Measurements from ENCODE around the gene LENG1. TPM values are rescaled to one million over a fixed set of nuclear protein-coding genes. Genes with fewer than 3 reads are reported as not detected.
A peak's percentile ranks its signal among the peaks of the same experiment; 100 is the strongest.

LENG1 gene
- polyA plus RNA-seq, 3 donors: 8.2 to 10.4 (median 8.5) TPM

GRCh38 chr19:54169149-54169740 is 9.7 kb upstream of the LENG1 start:
- DNase-seq: no peak

- peak; percentile 89 for DNase-seq
Measured at GRCh38 chr19:54168174-54168917, 8.8 kb upstream of the LENG1 start.

GRCh38 chr19:54165222-54165621 is 5.7 kb upstream of the LENG1 start:
- DNase-seq: no peak

- DNase-seq: peak; percentile 35
Measured at GRCh38 chr19:54164369-54165068, 5.0 kb upstream of the LENG1 start.

GRCh38 chr19:54162884-54163283 is 3.4 kb upstream of the LENG1 start:
- no peak for DNase-seq

- peak; percentile 74 for DNase-seq
Measured at GRCh38 chr19:54162241-54162805, 2.8 kb upstream of the LENG1 start.

- no peak for DNase-seq
Measured at GRCh38 chr19:54160854-54161253, 1.3 kb upstream of the LENG1 start.

GRCh38 chr19:54160182-54160811 is 776 bp upstream of the LENG1 start:
- DNase-seq: no peak

- no peak for DNase-seq
Measured at GRCh38 chr19:54158812-54159351, 639 bp downstream of the LENG1 start.

- no peak for DNase-seq
Measured at GRCh38 chr19:54156953-54157352, 2.6 kb downstream of the LENG1 start.

GRCh38 chr19:54156490-54156889 is 3.0 kb downstream of the LENG1 start:
- DNase-seq: no peak

- DNase-seq: no peak
Measured at GRCh38 chr19:54155694-54156093, 3.8 kb downstream of the LENG1 start.

- DNase-seq: no peak
Measured at GRCh38 chr19:54154603-54155345, 4.7 kb downstream of the LENG1 start.

- DNase-seq: no peak
Measured at GRCh38 chr19:54153731-54154326, 5.7 kb downstream of the LENG1 start.

GRCh38 chr19:54152878-54153524 is 6.5 kb downstream of the LENG1 start:
- no peak for DNase-seq

- no peak for DNase-seq
Measured at GRCh38 chr19:54152267-54152666, 7.3 kb downstream of the LENG1 start.

- DNase-seq: no peak
Measured at GRCh38 chr19:54151362-54152035, 8.0 kb downstream of the LENG1 start.

GRCh38 chr19:54149021-54149812 is 10.3 kb downstream of the LENG1 start:
- DNase-seq: no peak

GRCh38 chr19:54148158-54148557 is 11.4 kb downstream of the LENG1 start:
- DNase-seq: no peak
